HepG2 (cell line): ENCODE data around the gene SRC. TPM values are rescaled to one million over a fixed set of nuclear protein-coding genes. Genes with fewer than 3 reads are reported as not detected.

Experiments used
- FOXA3 ChIP-seq: IDR thresholded peaks from 2 replicates; pipeline ENCODE4 v1.6.1; 2016; ENCODE audit warnings: missing genetic modification reagents, missing compliant biosample characterization
- GMEB1 ChIP-seq: sonication (generic); formaldehyde crosslinking; IDR thresholded peaks from 2 replicates; pipeline ENCODE4 v1.5.1; 2020; ENCODE audit warnings: missing genetic modification reagents, mild to moderate bottlenecking, borderline replicate concordance
- HNF4G ChIP-seq, 2 experiments: sonication (generic) in 1 of 2; formaldehyde crosslinking in 1 of 2; IDR thresholded peaks; 2 replicates each; pipeline versions ENCODE4 v1.4.0 to v1.6.1; 2011 to 2020; ENCODE audit warnings: borderline replicate concordance in 2 of 2, low read depth in 2 of 2, mild to moderate bottlenecking in 2 of 2, low read length in 1 of 2, missing genetic modification reagents in 1 of 2, moderate library complexity in 1 of 2
- HOXD1 ChIP-seq: sonication (generic); formaldehyde crosslinking; IDR thresholded peaks from 2 replicates; pipeline ENCODE4 v1.5.0; 2020; ENCODE audit warnings: missing genetic modification reagents
- JDP2 ChIP-seq: sonication (generic); formaldehyde crosslinking; IDR thresholded peaks from 2 replicates; pipeline ENCODE4 v1.8.1; 2022; ENCODE audit warnings: missing genetic modification reagents, borderline replicate concordance
- MLXIP ChIP-seq: sonication (generic); formaldehyde crosslinking; IDR thresholded peaks from 2 replicates; pipeline ENCODE4 v1.9.0; 2021; ENCODE audit warnings: missing genetic modification reagents, borderline replicate concordance
- MTF1 ChIP-seq: sonication (generic); formaldehyde crosslinking; IDR thresholded peaks from 2 replicates; pipeline ENCODE4 v1.5.0; 2020; ENCODE audit warnings: missing genetic modification reagents
- PRPF4 ChIP-seq: fragments of 200-400 bp; formaldehyde crosslinking; IDR thresholded peaks from 2 replicates; pipeline ENCODE4 v1.6.1; 2016; ENCODE audit warnings: low read length, low read depth; ENCODE audit not compliant: poor library complexity, severe bottlenecking
- REST ChIP-seq, 2 experiments: IDR thresholded peaks; 2 replicates each; pipeline ENCODE4 v1.6.1; 2011 to 2012; ENCODE audit warnings: low read length in 2 of 2, borderline replicate concordance in 1 of 2, low read depth in 1 of 2, mild to moderate bottlenecking in 1 of 2, moderate library complexity in 1 of 2
- SIX4 ChIP-seq: sonication (generic); formaldehyde crosslinking; IDR thresholded peaks from 2 replicates; pipeline ENCODE4 v1.4.0; 2020; ENCODE audit warnings: missing genetic modification reagents
- SKIL ChIP-seq: sonication (generic); formaldehyde crosslinking; IDR thresholded peaks from 2 replicates; pipeline ENCODE4 v1.8.0; 2022; ENCODE audit warnings: missing genetic modification reagents, mild to moderate bottlenecking, moderate library complexity, borderline replicate concordance
- ZFP82 ChIP-seq: sonication (generic); formaldehyde crosslinking; IDR thresholded peaks from 2 replicates; pipeline ENCODE4 v1.5.1; 2020; ENCODE audit warnings: mild to moderate bottlenecking, missing genetic modification reagents, borderline replicate concordance
- ZNF180 ChIP-seq: sonication (generic); formaldehyde crosslinking; IDR thresholded peaks from 2 replicates; pipeline ENCODE4 v1.4.0; 2020; ENCODE audit warnings: low read depth, missing genetic modification reagents, borderline replicate concordance
- ZNF317 ChIP-seq: sonication (generic); formaldehyde crosslinking; IDR thresholded peaks from 2 replicates; pipeline ENCODE4 v1.5.0; 2020; ENCODE audit warnings: mild to moderate bottlenecking, missing genetic modification reagents
- ZNF510 ChIP-seq: sonication (generic); formaldehyde crosslinking; IDR thresholded peaks from 2 replicates; pipeline ENCODE4 v1.4.0; 2020; ENCODE audit warnings: low read depth, mild to moderate bottlenecking, missing genetic modification reagents
- ZNF775 ChIP-seq: sonication (generic); formaldehyde crosslinking; IDR thresholded peaks from 2 replicates; pipeline ENCODE4 v1.4.0; 2020; ENCODE audit warnings: missing genetic modification reagents, mild to moderate bottlenecking, moderate library complexity, borderline replicate concordance
- ZNF792 ChIP-seq: IDR thresholded peaks from 2 replicates; pipeline ENCODE4 v1.6.1; 2016
- ZZZ3 ChIP-seq: sonication (generic); formaldehyde crosslinking; IDR thresholded peaks from 2 replicates; pipeline ENCODE4 v1.4.0; 2020; ENCODE audit warnings: missing genetic modification reagents, mild to moderate bottlenecking, borderline replicate concordance
- polyA plus RNA-seq, 8 experiments: library from polyadenylated mRNA; depleted of rRNA in 3 of 8; stranded (reverse) in 7 of 8; unstranded in 1 of 8; fragments of >200 nt; fragmentation: Illumina TruSeq in 4 of 8; extraction: Trizol in 4 of 8; gene quantifications; 2 replicates each; pipeline versions ENCODE4 v1.2.1 to v1.2.3, GENCODE V29; 2011 to 2016; ENCODE audit warnings: low read depth in 4 of 8, missing spikeins in 1 of 8, mixed read lengths in 1 of 8; ENCODE audit not compliant: insufficient read depth in 1 of 8
- total RNA-seq, 5 experiments: library from RNA; depleted of rRNA; stranded (reverse); fragments of >200 nt; fragmentation: Illumina TruSeq; extraction: Trizol; gene quantifications; 2 replicates each; pipeline ENCODE4 v1.2.3, GENCODE V29; 2016; ENCODE audit warnings: low read depth in 1 of 5

Gene SRC
- total and polyA plus RNA-seq, 2 of the 13 experiments (the other 11 are each of a cell fraction or from before 2014, with no cell fraction given) = 54.7 to 192 TPM

GRCh38 chr20:37407573-37408002 lies 61.6 kb downstream of the SRC start (continued):
- no peak for TF ChIP-seq GMEB1 (CRISPR knock-in tag)
- TF ChIP-seq ZNF317 (CRISPR knock-in tag) = no peak
- no peak for TF ChIP-seq ZFP82
- TF ChIP-seq FOXA3 (CRISPR knock-in tag) = no peak
- no peak for TF ChIP-seq ZNF510 (CRISPR knock-in tag)
- no peak for TF ChIP-seq ZNF792
- no peak for TF ChIP-seq PRPF4
- TF ChIP-seq REST (IDR thresholded peaks at IDR 0.05; ENCODE audit: borderline replicate concordance in 1 of 2, low read depth in 1 of 2, low read length in 2 of 2) = no peak
- no peak for TF ChIP-seq MTF1 (CRISPR knock-in tag)
- TF ChIP-seq SKIL (CRISPR knock-in tag) = no peak
- no peak for TF ChIP-seq ZZZ3 (CRISPR knock-in tag)
- TF ChIP-seq ZNF775 (CRISPR knock-in tag) = no peak
- no peak for TF ChIP-seq HNF4G (IDR thresholded peaks at IDR 0.05; ENCODE audit: borderline replicate concordance, low read depth, low read length)
- no peak for TF ChIP-seq HNF4G (CRISPR knock-in tag; IDR thresholded peaks at IDR 0.05; ENCODE audit: borderline replicate concordance, low read depth)
- no peak for TF ChIP-seq HOXD1 (CRISPR knock-in tag)
- TF ChIP-seq MLXIP (CRISPR knock-in tag) = no peak
- TF ChIP-seq SIX4 (CRISPR knock-in tag) = no peak
- no peak for TF ChIP-seq ZNF180
- TF ChIP-seq JDP2 (CRISPR knock-in tag) = no peak
